IPS-20b (cell line): Measurements from ENCODE around the gene GTF2F1.

Source experiments
- H3K27ac ChIP-seq: one replicate; pipeline ENCODE4 v1.5.1; 2013; ENCODE audit warnings: low read length
- H3K27me3 ChIP-seq: 2 replicates; pipeline ENCODE4 v1.6.1; 2013; ENCODE audit warnings: mild to moderate bottlenecking, low read length, inconsistent platforms; ENCODE audit not compliant: insufficient read depth
- H3K36me3 ChIP-seq: 2 replicates; pipeline ENCODE4 v1.6.1; 2013; ENCODE audit warnings: low read depth, mild to moderate bottlenecking, inconsistent platforms, low read length, moderate library complexity; ENCODE audit not compliant: insufficient read depth
- H3K4me1 ChIP-seq: 2 replicates; pipeline ENCODE4 v1.6.1; 2013; ENCODE audit warnings: mild to moderate bottlenecking, control low read depth, inconsistent platforms, low read length, moderate library complexity; ENCODE audit not compliant: insufficient read depth
- H3K4me3 ChIP-seq: 2 replicates; pipeline ENCODE4 v1.5.1; 2013; ENCODE audit warnings: mild to moderate bottlenecking, low read length, inconsistent platforms
- H3K9ac ChIP-seq: 2 replicates; pipeline ENCODE4 v1.6.1; 2013; ENCODE audit warnings: low read depth, mild to moderate bottlenecking, inconsistent platforms, low read length, moderate library complexity
- H3K9me3 ChIP-seq: 2 replicates; pipeline ENCODE4 v1.6.1; 2013; ENCODE audit warnings: mild to moderate bottlenecking, low read depth, low read length, inconsistent platforms; ENCODE audit not compliant: insufficient read depth

GTF2F1 gene

GRCh38 chr19:6415591-6416190 lies 22.7 kb upstream of the GTF2F1 start:
- Histone ChIP-seq H3K9ac (no peak overlapping the region), H3K27me3 (no peaks in the 10 kb centered on the region), H3K4me3 (no peak overlapping the region), H3K27ac (no peak overlapping the region), H3K4me1 (no peaks in the 10 kb centered on the region), H3K36me3 (peaks cover 72% of the 10 kb centered on the region), H3K9me3 (no peaks in the 10 kb centered on the region)

GRCh38 chr19:6414793-6415590 lies 22.0 kb upstream of the GTF2F1 start:
- Histone ChIP-seq H3K36me3 (peaks cover 65% of the 10 kb centered on the region), H3K9me3 (no peaks in the 10 kb centered on the region), H3K4me1 (no peaks in the 10 kb centered on the region), H3K4me3 (no peak overlapping the region), H3K27me3 (no peaks in the 10 kb centered on the region), H3K9ac (no peak overlapping the region), H3K27ac (no peak overlapping the region)

- no peaks in the 10 kb centered on the region for H3K27me3 ChIP-seq
- no peak overlapping the region for H3K27ac ChIP-seq
- no peak overlapping the region for H3K9ac ChIP-seq
- H3K36me3 ChIP-seq: peaks cover 55% of the 10 kb centered on the region
- H3K9me3 ChIP-seq: no peaks in the 10 kb centered on the region
- H3K4me1 ChIP-seq: no peaks in the 10 kb centered on the region
- H3K4me3 ChIP-seq: no peak overlapping the region
Observed at GRCh38 chr19:6413721-6414643, 21.0 kb upstream of the GTF2F1 start.

GRCh38 chr19:6413291-6413690 lies 20.3 kb upstream of the GTF2F1 start:
- no peak overlapping the region for H3K27ac ChIP-seq
- no peak overlapping the region for H3K4me3 ChIP-seq
- no peaks in the 10 kb centered on the region for H3K4me1 ChIP-seq
- no peaks in the 10 kb centered on the region for H3K27me3 ChIP-seq
- peaks cover 48% of the 10 kb centered on the region for H3K36me3 ChIP-seq
- H3K9me3 ChIP-seq: no peaks in the 10 kb centered on the region
- H3K9ac ChIP-seq: no peak overlapping the region

GRCh38 chr19:6412447-6413091 lies 19.6 kb upstream of the GTF2F1 start:
- no peak overlapping the region; the same call in 1 of the 2 replicates for H3K9ac ChIP-seq
- H3K4me1 ChIP-seq: no peaks in the 10 kb centered on the region
- H3K27ac ChIP-seq: no peak overlapping the region
- H3K36me3 ChIP-seq: peaks cover 41% of the 10 kb centered on the region
- H3K9me3 ChIP-seq: no peaks in the 10 kb centered on the region
- no peak overlapping the region for H3K4me3 ChIP-seq
- no peaks in the 10 kb centered on the region for H3K27me3 ChIP-seq

GRCh38 chr19:6412061-6412446 lies 19.1 kb upstream of the GTF2F1 start:
- no peaks in the 10 kb centered on the region for H3K27me3 ChIP-seq
- no peaks in the 10 kb centered on the region for H3K9me3 ChIP-seq
- H3K36me3 ChIP-seq: peaks cover 35% of the 10 kb centered on the region
- H3K4me1 ChIP-seq: no peaks in the 10 kb centered on the region
- H3K9ac ChIP-seq: no peak overlapping the region
- H3K27ac ChIP-seq: no peak overlapping the region
- no peak overlapping the region for H3K4me3 ChIP-seq

- Histone ChIP-seq H3K9ac (no peak overlapping the region), H3K4me3 (no peak overlapping the region), H3K27me3 (no peaks in the 10 kb centered on the region), H3K9me3 (no peaks in the 10 kb centered on the region), H3K4me1 (no peaks in the 10 kb centered on the region), H3K36me3 (peaks cover 10% of the 10 kb centered on the region), H3K27ac (no peak overlapping the region)
Observed at GRCh38 chr19:6409346-6409745, 16.4 kb upstream of the GTF2F1 start.

GRCh38 chr19:6406401-6406800 lies 13.4 kb upstream of the GTF2F1 start:
- Histone ChIP-seq H3K9ac (no peak overlapping the region), H3K27ac (no peak overlapping the region), H3K27me3 (no peaks in the 10 kb centered on the region), H3K36me3 (no peaks in the 10 kb centered on the region), H3K4me1 (no peaks in the 10 kb centered on the region), H3K4me3 (no peak overlapping the region), H3K9me3 (no peaks in the 10 kb centered on the region)

- no peak overlapping the region for H3K9ac ChIP-seq
- H3K36me3 ChIP-seq: no peaks in the 10 kb centered on the region
- no peak overlapping the region for H3K4me3 ChIP-seq
- no peaks in the 10 kb centered on the region for H3K27me3 ChIP-seq
- no peaks in the 10 kb centered on the region for H3K9me3 ChIP-seq
- no peaks in the 10 kb centered on the region for H3K4me1 ChIP-seq
- no peak overlapping the region for H3K27ac ChIP-seq
Observed at GRCh38 chr19:6402837-6403608, 10.1 kb upstream of the GTF2F1 start.

GRCh38 chr19:6402058-6402457 lies 9.1 kb upstream of the GTF2F1 start:
- no peaks in the 10 kb centered on the region for H3K4me1 ChIP-seq
- H3K27me3 ChIP-seq: no peaks in the 10 kb centered on the region
- H3K36me3 ChIP-seq: no peaks in the 10 kb centered on the region
- H3K27ac ChIP-seq: no peak overlapping the region
- H3K9me3 ChIP-seq: no peaks in the 10 kb centered on the region
- H3K9ac ChIP-seq: no peak overlapping the region
- no peak overlapping the region for H3K4me3 ChIP-seq
